Left cardiac atrium (tissue), 4 donors: Measurements from ENCODE around the gene JUP. TPM values are rescaled to one million over a fixed set of nuclear protein-coding genes. Genes with fewer than 3 reads are reported as not detected.
"Not testable (repeated sequence)": the region's sequence is repeated elsewhere in the genome, so short reads cannot be mapped to it uniquely, and the experiment has no call there.

ENCODE experiments used
- ATAC-seq, 2 donors: fragments of 200-7000 bp; cut with Tn5 transposase; one replicate each; pipeline ENCODE4 v1.9.1; 2020; ENCODE audit warnings: mild to moderate bottlenecking in 2 of 2, moderate library complexity in 2 of 2
- DNase-seq: peaks from one replicate; pipeline ENCODE4 v3.0.0-alpha.2; 2020
- intact Hi-C, 2 donors: fragments of 100-400 bp; cut with DNase I; formaldehyde crosslinking; loops; one replicate each; pipeline versions ENCODE4 v1.14.1 to v1.15.1; 2022 to 2023
- long read RNA-seq: library from polyadenylated mRNA; unstranded; transcript quantifications from one replicate; pipeline ENCODE4 v2.0.0, GENCODE V29; 2021
- total RNA-seq, 2 donors: library from RNA; stranded (reverse); fragmentation: NEBNext Ultra II Directional; extraction: Animal tissue kit (Norgen Biotek cat#: 25700); gene quantifications; one replicate each; pipeline ENCODE4 v1.2.1, GENCODE V29; 2021
- donor health status: DM: no; HTN: yes; CAD: no.
- donor health status: DM: no; HTN: yes; CAD: no; lungs with severe emphysema.
- donor health status: DM: yes; HTN: yes; CAD: no.
- donor health status: Dilated cardiomyopathy.

Gene JUP
- total RNA-seq: 100 to 1,000 TPM; 117 to 139 TPM
- long read RNA-seq, transcript JUP-201 (15 exons, 3,200 nt): major isoform, 6 of 166 reads
- long read RNA-seq, partial matches to known transcripts: 147 of 166 reads
- long read RNA-seq, other reads (novel, unspliced or antisense): 12 of 166 reads

DNA sequence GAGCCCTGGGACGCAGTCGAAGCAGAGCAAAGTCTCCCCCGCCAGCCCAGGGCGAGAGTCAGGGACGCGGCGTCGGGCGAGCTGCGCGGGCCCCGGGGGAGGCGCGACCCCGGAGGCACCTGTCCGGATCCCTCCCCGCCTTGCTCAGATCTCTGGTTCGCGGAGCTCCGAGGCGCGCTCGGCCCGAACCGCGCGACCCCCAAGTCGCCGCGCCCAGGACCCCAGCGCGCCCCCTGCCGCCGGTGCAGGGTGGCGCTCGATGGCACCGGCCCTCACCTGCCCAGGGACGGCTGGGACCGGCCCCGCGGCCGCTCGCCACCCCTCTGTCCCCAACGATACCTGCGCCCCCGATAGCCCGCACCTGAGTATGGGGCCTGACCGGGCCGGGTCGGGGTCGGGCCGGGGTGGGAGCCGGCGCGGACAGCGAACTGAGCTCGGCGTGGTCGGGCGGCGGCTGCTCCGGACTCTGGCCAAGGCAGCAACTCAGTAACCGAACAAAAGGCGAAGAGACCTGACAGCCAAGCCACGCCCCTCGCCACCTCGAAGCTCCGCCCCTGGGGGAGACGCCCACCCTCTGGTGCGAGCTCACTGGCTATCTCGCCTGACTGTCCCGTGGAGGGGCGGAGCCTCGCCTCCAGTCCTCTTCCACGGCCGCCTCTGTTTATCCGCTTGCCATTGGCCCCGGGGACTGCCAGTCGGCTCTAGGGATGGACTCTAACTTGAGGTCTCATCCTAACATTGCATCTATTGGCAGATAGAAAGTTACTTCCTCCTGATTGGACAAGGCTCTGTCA is at the start of gene JUP:
JUP (minus strand) TSS at position 485 of the 794 bp plus-strand sequence. CDS start 14,857 bp downstream, outside the sequence.
- ATAC-seq: peak; percentile 95 to 97
- intact Hi-C loops: no loop called here
- DNase-seq: peak; percentile 100

DNA sequence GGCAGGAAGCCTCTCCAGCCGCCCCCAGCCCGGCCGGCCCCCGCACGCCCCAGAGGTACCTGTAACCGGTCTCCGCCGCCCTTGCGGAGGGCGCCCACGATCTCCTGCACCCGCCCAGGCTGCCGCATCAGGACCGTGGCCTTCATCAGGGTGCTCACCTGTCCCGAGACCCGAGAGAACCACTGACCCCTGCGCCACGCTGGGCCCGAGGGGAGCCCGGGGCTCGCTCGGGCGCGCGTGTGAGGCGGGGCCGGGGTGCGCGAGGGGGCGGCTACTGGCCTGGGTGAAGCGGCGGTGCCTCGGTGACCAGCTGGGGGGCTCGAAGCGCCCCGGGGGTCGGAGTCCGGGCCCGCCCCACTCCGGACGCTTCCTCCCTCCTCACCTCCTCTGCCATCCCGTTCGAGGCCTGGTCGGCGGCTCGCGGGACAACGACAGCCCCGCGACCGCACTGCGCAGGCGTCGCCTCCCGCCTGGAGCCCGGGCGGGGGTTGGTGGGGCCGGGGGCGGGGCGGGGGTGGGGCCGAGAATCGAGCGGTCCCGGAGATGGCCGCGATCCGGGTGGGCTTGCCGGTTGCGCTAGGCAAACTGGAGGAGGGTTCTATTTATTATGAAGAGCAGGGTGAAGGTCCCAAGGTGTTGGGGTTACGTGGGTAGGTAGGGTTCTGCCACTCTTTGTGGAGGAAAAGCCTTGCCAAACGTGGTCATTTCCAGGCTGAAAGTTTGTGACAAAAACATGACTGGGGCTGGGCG is 49.5 kb upstream of the JUP start, which contains the start of gene NT5C3B:
NT5C3B (minus strand) TSS at position 433 of the 750 bp plus-strand sequence; CDS start at position 394, 39 bp downstream.
- intact Hi-C loops: no loop called here
- DNase-seq (peak; percentile 75), ATAC-seq (peak; percentile 95 to 96)

DNA sequence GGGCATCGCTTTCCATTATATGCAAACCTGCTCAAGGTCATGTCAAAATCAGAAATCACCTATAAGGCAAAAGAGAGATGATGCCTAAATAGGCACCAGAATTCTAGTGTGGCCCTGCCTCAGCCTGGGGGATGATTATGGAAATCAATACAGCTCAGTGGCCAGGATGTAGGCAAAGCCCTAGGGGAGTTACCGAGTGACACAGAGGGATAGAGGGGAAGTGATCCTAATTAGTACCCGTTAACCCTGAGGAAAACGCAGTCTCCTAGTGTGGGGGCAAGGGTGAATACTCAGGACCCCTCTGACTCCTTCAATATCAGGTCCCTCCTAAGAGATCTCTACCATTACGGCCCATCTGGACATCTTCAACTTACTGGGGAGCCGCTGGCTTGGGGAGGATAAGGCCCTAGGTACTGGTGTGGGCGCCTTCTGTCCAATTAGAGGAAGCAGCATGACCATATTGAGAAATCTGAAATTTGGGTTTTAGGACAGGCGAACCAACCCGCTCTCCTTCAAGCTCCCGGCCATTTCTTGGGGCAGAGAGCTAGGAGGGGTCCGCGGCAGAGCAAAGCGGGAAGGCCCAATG is 48.8 kb upstream of the JUP start:
- intact Hi-C loops: no loop called here
- peak; percentile 55 to 69 for ATAC-seq
- DNase-seq: no peak

DNA sequence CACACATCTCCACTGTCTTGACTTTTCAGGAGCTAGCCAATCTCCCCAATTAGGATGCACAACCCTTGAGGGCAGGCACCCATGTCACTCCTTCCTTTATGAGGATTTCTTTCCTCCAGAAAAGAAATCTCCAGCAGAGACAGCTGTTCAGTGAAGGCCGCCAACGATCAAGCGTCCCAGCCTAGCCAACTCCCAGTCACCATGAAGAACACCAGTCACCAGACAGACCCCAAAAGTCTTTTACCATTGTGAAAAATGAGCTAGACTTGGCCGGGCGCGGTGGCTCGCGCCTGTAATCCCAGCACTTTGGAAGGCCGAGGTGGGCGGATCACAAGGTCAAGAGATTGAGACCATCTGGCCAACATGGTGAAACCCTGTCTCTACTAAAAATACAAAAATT is 43.5 kb upstream of the JUP start:
- ATAC-seq, intact Hi-C loops, DNase-seq: not testable (repeated sequence)

DNA sequence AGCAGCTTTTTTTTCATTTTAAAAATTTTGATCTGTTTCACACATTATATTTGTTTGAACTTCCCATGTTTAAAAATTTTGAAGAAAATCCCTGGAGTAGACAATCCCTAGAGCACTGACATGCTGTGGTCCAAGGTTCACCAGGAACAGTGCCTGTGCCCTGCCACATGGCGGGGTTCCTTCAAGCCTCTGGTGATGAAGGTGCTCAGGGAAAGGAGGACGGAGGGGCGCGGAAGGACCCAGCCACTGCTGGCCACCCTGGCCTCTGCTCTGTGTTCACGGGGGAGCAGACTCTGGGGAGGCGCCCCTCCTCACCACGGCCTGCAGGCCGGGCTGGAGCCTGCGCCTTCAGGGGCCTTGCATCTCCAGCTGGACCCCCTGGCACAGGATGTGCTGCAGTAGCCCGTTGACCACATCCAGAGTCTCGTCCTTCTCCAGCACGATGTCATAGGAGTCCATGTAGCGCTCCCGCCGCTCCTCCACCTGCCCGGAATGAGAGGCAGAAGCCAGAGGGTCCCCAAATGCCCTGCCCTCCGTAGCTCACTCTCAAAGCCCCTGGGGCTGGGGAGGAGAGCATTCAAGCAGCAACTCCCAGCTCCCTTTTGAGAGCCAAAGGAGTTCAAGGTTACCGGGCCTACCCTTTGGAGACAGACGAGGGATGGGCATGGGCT is 38.8 kb upstream of the JUP start:
- ATAC-seq (no peak), DNase-seq (no peak)
- intact Hi-C loops: no loop called here

DNA sequence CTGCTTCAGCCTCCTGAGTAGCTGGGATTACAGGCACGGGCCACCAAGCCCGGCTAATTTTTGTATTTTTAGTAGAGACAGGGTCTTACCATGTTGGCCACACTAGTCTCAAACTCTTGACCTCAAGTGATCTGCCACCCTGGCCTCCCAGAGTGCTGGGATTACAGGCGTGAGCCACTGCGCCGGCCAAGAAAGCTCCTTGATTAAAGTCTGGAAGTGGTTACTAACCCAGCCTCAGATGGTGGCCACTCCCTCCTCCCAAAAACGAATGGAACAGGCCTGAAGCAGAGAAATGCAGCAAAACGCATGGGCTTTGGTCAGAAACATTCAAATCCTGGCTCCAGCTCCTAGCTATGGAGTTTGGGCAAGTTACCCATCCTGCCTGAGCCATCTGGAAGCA is 37.6 kb upstream of the JUP start:
- ATAC-seq (no peak), DNase-seq (no peak)
- intact Hi-C loops: no loop called here

DNA sequence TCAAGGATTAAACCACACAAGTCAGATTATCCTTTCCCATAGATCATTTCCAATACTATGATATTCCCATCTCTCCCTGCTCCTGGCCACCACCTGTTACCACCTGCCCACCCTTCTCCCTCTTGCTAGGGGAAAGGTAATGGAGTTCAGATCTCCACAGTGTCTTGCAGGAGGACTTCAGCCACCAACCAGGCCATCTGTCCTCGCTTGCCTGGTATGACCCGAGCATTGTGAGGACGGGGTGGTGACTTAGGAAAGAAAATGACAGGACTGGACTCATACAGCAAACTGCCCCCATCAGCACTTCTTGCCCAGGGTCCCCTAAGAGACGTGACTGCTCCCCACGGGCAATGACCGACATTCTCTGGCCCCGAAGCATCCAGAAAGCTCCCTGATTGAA is 37.1 kb upstream of the JUP start:
- intact Hi-C loops: no loop called here
- DNase-seq (no peak), ATAC-seq (no peak)

DNA sequence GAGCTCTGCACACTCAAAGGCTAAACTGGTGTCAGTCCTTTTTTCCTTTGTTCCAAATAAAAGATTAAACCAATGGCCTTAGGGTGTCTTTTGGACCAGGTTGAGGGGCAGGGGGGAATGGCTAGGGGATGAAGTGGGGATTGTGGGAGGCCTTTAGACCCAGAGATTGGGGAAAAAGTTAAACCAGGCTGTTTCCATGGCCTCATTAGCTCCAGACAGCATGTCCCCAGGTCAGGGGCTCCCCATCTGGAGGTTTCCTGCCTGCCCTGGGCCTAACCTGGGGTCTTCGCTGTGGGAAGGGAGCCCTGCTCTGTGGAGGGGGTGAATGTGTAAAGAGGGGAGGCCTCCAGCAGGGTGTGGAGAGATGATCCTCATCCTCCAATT is 36.6 kb upstream of the JUP start:
- no peak for DNase-seq
- no peak for ATAC-seq
- intact Hi-C loops: no loop called here

DNA sequence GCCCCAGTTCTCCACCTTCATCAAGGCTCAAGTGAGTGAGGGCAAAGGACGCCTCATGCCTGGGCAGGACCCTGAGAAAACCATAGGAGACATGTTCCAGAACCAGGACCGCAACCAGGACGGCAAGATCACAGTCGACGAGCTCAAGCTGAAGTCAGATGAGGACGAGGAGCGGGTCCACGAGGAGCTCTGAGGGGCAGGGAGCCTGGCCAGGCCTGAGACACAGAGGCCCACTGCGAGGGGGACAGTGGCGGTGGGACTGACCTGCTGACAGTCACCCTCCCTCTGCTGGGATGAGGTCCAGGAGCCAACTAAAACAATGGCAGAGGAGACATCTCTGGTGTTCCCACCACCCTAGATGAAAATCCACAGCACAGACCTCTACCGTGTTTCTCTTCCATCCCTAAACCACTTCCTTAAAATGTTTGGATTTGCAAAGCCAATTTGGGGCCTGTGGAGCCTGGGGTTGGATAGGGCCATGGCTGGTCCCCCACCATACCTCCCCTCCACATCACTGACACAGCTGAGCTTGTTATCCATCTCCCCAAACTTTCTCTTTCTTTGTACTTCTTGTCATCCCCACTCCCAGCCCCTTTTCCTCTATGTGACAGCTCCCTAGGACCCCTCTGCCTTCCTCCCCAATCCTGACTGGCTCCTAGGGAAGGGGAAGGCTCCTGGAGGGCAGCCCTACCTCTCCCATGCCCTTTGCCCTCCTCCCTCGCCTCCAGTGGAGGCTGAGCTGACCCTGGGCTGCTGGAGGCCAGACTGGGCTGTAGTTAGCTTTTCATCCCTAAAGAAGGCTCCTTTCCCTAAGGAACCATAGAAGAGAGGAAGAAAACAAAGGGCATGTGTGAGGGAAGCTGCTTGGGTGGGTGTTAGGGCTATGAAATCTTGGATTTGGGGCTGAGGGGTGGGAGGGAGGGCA is 36.0 kb upstream of the JUP start:
- no peak for ATAC-seq
- intact Hi-C loops: no loop called here
- no peak for DNase-seq

DNA sequence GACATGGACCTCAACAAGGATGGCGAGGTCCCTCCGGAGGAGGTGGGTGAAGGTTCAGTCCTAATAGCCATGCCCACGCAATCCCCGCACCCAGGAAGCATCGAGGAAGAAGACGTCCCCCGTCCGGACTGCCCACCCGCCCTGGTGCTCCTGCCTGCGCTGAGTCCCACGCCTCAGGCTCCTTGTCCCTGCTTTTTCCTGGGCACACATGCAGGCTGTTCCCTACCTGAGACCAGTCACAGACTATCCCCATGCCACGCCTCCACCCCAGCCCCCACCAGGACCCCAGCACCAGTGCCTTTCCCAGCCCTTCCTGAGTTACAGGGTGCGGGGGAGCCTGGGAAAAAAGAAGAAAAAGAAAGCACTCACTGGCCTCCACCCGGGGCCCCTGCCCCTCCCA is 35.3 kb upstream of the JUP start:
- intact Hi-C loops: no loop called here
- DNase-seq (no peak), ATAC-seq (no peak)

DNA sequence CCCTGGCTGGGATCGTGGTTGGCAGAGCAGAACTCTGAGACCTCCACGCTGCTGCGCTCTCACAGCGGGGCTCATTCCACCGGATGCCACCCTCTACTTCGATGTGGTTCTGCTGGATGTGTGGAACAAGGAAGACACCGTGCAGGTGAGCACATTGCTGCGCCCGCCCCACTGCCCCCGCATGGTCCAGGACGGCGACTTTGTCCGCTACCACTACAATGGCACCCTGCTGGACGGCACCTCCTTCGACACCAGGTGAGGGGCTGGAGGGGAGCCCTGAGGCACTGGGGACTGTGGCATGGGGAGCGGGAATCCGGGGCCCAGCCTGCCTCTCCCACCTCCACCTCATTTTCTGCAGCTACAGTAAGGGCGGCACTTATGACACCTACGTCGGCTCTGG is 31.5 kb upstream of the JUP start:
- intact Hi-C loops: no loop called here
- ATAC-seq (no peak), DNase-seq (no peak)

DNA sequence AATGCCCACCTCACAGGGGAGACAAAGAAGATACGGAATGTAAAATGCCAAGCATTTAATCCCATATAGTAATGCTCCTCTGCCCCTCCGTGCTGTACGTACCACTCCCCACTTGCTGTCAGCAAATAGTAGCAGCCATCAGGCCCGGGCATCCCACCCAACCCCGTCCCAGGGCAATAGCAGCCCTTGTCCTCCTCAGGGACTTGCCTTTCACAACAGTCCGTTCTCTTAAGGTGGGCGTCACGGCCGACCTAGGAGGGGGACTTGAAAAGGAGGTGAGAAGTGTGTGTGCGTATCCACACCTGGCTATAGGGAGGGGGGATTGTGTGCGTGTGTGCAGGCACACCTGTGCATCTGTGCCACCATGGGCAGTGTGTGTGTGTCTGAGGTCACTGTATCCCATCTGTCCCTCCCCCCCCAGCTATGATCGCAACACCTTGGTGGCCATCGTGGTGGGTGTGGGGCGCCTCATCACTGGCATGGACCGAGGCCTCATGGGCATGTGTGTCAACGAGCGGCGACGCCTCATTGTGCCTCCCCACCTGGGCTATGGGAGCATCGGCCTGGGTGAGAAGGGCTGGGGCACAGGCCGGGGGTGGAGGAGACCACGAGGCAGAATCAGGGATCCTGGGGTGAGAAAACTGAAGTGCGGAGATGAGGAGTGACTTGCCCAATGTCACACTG is 30.3 kb upstream of the JUP start:
- ATAC-seq (no peak), DNase-seq (no peak)
- intact Hi-C loops: no loop called here

DNA sequence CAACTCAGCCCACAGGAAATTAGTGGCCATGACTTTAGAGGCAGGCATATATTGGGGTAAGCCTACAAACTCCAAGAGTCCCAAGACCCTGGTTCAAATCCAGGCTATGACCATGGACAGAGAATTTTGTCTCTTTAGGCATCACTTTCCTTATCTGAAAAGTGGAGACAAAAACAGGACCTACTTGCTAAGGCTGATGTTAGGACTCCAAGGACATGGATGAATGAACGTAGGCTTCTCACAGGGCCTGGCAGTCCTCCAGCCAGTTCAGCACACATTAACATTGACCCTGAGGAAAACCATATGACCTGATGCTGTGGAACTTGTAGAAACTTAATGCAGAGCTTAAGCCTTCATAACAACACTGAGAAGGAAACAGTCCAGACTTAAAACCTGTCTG is 27.7 kb upstream of the JUP start:
- DNase-seq (no peak), ATAC-seq (no peak)
- intact Hi-C loops: no loop called here

DNA sequence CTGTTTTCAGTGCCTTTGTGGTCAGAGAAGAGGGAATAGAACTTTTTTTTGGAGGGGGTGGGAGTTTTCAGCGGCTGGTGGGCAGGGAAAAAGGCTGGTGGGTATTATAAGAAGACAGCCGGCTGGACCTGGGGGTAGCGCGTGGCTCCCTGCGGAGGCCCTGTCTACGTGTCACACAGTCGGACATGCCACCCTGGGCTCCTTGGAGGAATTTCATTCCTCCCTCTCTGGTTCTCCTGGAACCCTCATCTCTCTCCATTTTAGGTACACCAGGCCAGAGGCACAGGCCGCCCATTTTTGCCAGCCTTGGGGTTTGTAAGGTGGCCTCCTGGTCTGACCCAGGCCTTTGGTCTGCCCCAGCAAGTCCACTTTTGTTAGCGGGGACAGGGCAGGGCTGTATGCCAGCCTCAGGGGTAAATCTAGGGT is 27.2 kb upstream of the JUP start:
- intact Hi-C loops: no loop called here
- DNase-seq: no peak
- no peak for ATAC-seq

DNA sequence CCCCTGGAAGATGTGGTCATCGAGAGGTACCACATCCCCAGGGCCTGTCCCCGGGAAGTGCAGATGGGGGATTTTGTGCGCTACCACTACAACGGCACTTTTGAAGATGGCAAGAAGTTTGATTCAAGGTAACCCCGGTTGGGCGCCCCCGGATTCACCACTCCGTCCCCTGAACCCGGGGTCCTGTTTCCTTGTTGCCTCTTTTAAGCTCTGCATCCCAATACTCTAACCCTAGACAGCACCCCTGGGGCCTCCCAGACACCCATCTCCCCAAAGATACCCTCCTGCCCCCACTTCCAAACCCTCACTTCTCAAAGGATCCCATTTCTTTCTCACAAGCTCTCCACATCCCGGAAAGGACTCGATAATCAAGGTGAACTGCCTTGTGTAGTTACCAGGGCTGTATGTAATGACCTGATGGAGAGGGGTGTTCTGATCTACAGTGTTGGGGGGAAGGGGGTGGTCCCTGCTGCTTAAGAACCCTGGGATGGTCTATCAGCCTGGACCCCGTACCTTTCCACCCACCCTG is 26.7 kb upstream of the JUP start:
- no peak for ATAC-seq

DNA sequence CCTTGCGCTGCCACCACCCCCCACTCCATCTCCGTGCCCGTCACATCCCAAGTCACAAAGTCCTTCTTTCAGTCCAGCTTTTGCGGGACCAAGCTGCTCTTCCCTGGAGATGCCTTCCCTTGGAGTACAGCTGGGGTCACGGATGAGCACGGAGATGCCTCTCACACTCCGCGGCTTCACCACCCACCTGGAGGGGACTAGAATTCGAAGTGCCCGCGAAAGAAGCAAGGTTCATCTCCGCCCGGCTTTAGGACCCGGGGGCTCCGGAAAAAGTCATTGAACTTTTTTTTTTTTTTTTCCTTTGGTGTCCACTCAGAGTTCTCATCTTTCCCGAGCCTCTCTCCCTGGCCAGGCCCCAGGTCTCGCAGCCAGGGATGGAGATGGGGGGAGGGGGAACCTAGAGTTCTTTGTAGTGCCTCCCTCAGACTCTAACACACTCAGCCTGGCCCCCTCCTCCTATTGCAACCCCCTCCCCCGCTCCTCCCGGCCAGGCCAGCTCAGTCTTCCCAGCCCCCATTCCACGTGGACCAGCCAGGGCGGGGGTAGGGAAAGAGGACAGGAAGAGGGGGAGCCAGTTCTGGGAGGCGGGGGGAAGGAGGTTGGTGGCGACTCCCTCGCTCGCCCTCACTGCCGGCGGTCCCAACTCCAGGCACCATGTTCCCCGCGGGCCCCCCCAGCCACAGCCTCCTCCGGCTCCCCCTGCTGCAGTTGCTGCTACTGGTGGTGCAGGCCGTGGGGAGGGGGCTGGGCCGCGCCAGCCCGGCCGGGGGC is 26.1 kb upstream of the JUP start, which contains the start of gene FKBP10:
FKBP10 (plus strand) TSS at position 624 of the 771 bp plus-strand sequence; CDS start at position 655, 31 bp downstream.
- DNase-seq: peak; percentile 83
- ATAC-seq: peak; percentile 66 to 69
- intact Hi-C loops: no loop called here

More for the DNA sequence above, 26.7 kb upstream of the JUP start:
- intact Hi-C loops: no loop called here
- no peak for DNase-seq
